Skeletal muscle satellite cell (primary cell): ENCODE results near the gene MOB4. TPM values are rescaled to one million over a fixed set of nuclear protein-coding genes. Genes with fewer than 3 reads are reported as not detected.
"Not testable (repeated sequence)": the region's sequence is repeated elsewhere in the genome, so short reads cannot be mapped to it uniquely, and the experiment has no call there.

Source experiments
- H3K27me3 ChIP-seq: 2 replicates; pipeline ENCODE4 v1.7.0; 2013; ENCODE audit warnings: low read length; ENCODE audit not compliant: control insufficient read depth, insufficient read depth
- H3K36me3 ChIP-seq: 2 replicates; pipeline ENCODE4 v1.7.0; 2013; ENCODE audit warnings: mild to moderate bottlenecking, control low read depth, low read length; ENCODE audit not compliant: insufficient read depth
- H3K4me1 ChIP-seq: 2 replicates; pipeline ENCODE4 v1.7.0; 2013; ENCODE audit warnings: low read length; ENCODE audit not compliant: control insufficient read depth, insufficient read depth
- H3K4me2 ChIP-seq: 2 replicates; pipeline ENCODE4 v1.7.0; 2013; ENCODE audit warnings: mild to moderate bottlenecking, low read length
- H3K4me3 ChIP-seq: 2 replicates; pipeline ENCODE4 v1.7.0; 2013; ENCODE audit warnings: low read length
- H3K9ac ChIP-seq: 2 replicates; pipeline ENCODE4 v1.7.0; 2013; ENCODE audit warnings: mild to moderate bottlenecking, low read depth, low read length, moderate library complexity
- H3K9me3 ChIP-seq: replicated peaks from 2 replicates; pipeline ENCODE4 v1.7.0; 2013; ENCODE audit warnings: mild to moderate bottlenecking, control low read depth, low read length
- total RNA-seq: library from RNA; depleted of rRNA; stranded (reverse); fragments of >200 nt; gene quantifications from 2 replicates; pipeline ENCODE4 v1.2.3, GENCODE V29; 2012; rRNA removed

MOB4 gene
- 28.8 and 33.0 TPM in 2 replicates for total RNA-seq

- H3K4me1 ChIP-seq: peaks cover 14% of the 10 kb centered on the region
- peak within 1 kb of the TSS; percentile 85 for H3K4me2 ChIP-seq
- peak within 1 kb of the TSS; percentile 97 for H3K9ac ChIP-seq
- H3K36me3 ChIP-seq: no peaks in the 10 kb centered on the region
- H3K9me3 ChIP-seq: no peaks in the 10 kb centered on the region
- H3K27me3 ChIP-seq: no peaks in the 10 kb centered on the region
- peak within 1 kb of the TSS; percentile 89 for H3K4me3 ChIP-seq
Measured at GRCh38 chr2:197515739-197516392, at the start of gene MOB4. Gene MOB4 (plus strand): TSS chr2:197516066. CDS start chr2:197516087, 21 bp downstream.

GRCh38 chr2:197472166-197472565, 43.7 kb upstream of the MOB4 start:
- Histone ChIP-seq H3K27me3 (no peaks in the 10 kb centered on the region), H3K4me2 (no peak overlapping the region), H3K9me3 (no peaks in the 10 kb centered on the region), H3K36me3 (peaks cover 69% of the 10 kb centered on the region), H3K9ac (no peak overlapping the region), H3K4me1 (no peaks in the 10 kb centered on the region), H3K4me3 (no peak overlapping the region)

DNA sequence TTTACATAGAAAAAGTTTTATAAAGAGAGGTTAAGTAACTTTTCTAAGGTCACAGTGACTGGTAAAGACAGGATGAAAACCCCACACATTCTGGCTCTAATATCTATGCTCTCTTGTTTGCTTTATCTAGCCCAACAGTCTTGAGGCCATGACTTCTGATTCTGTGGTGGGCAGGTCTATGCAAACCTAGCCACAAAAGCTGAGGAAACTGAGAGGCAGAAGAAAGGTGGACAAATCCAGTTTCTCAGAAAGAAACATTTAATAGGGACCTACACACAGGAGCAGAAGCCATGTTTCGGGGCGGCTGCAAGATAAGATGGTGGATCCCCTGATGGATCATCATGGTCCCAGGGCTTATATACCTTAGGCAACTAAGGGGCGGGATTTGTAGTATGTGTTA, 38.1 kb upstream of the MOB4 start:
- no peaks in the 10 kb centered on the region for H3K4me1 ChIP-seq
- H3K9me3 ChIP-seq: no peaks in the 10 kb centered on the region
- no peak overlapping the region for H3K4me3 ChIP-seq
- no peaks in the 10 kb centered on the region for H3K27me3 ChIP-seq
- H3K36me3 ChIP-seq: peaks cover 51% of the 10 kb centered on the region
- H3K9ac ChIP-seq: no peak overlapping the region
- no peak overlapping the region for H3K4me2 ChIP-seq

DNA sequence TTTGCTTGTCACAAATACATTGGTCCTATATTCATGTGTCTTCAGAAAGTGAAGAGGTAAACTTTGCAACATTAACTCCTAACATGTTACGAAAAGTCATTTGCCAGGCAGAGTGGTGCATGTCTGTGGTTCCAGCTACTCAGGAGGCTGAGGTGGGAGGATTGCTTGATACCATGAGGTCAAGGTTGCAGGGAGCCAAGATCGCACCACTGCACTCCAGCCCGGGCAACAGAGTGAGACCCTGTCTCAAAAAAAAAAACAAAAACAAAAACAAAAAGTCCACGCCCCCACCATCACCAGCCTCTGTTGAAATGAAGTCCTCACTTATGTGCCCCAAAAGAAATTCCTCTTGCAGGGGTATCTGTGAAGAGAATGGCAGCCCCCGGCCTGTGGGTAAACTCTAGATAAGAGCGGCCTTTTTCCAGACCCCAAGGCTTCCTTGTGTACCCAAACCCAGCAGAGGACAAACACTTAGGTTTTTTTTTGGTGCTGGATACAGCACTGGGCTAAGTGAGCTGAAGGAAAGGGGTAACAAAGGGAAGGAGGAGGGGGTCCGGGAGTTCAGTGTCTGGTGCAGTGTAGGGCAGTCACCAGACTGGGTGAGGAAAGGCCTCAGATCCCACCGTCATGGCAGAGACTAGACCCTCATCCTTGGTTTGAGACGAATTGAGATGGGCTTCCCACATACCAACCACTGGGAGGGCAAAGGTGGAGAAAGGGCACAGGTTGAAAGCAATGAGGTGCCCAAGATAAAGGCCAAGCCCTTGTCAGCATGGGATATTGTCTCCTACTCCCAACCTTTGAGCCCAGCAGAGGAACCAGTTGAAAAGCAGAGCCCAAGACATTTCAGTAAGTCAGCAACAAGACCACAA, 35.5 kb upstream of the MOB4 start:
- no peak overlapping the region for H3K4me2 ChIP-seq
- H3K9ac ChIP-seq: no peak overlapping the region
- no peaks in the 10 kb centered on the region for H3K27me3 ChIP-seq
- peaks cover 44% of the 10 kb centered on the region for H3K36me3 ChIP-seq
- no peaks in the 10 kb centered on the region for H3K9me3 ChIP-seq
- H3K4me3 ChIP-seq: no peak overlapping the region
- H3K4me1 ChIP-seq: no peaks in the 10 kb centered on the region

GRCh38 chr2:197484248-197484647, 31.6 kb upstream of the MOB4 start:
- H3K4me2 ChIP-seq, H3K4me3 ChIP-seq, H3K9me3 ChIP-seq, H3K27me3 ChIP-seq, H3K9ac ChIP-seq, H3K4me1 ChIP-seq: not testable (repeated sequence)
- H3K36me3 ChIP-seq: peaks cover 50% of the 10 kb centered on the region

DNA sequence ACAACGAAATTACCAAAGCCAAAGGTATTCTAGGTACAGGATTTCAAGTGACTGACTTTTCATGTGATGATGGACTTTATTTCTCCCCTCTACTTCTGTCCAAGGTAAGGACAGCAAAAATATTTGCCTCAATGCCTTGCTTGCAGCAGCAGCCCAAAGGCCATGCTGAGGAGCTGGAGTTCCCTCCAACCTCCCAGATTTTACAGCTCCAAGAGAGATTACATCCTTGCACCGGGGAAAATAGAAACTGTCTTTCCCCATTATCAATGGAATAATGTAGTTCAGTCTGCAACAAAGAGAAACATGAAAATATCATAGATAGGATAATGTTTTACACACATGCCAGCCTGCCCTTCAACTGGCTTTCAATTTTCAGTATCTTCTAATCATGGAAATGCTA, 29.7 kb upstream of the MOB4 start:
- H3K36me3 ChIP-seq: peaks cover 61% of the 10 kb centered on the region
- H3K9ac ChIP-seq: no peak overlapping the region
- H3K4me1 ChIP-seq: no peaks in the 10 kb centered on the region
- H3K27me3 ChIP-seq: no peaks in the 10 kb centered on the region
- no peak overlapping the region for H3K4me2 ChIP-seq
- H3K9me3 ChIP-seq: no peaks in the 10 kb centered on the region
- H3K4me3 ChIP-seq: no peak overlapping the region

DNA sequence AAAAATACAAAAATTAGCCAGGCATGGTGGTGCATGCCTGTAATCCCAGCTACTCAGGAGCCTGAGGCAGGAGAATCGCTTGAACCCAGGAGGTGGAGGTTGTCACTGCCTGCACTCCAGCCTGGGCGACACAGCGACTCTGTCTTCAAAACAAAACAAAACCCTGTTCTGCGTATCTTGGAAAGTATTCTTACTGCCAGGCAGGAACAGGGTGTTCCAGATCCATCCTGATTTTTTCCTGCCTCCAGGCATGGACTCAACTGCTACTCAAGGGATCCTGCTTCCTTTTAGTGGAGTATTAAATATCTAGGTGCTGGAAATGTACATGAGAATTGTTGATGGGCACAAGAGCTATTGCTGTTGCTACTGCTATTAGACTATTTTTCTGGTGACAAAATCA, 28.5 kb upstream of the MOB4 start:
- no peaks in the 10 kb centered on the region for H3K9me3 ChIP-seq
- H3K4me3 ChIP-seq: no peak overlapping the region
- no peak overlapping the region for H3K4me2 ChIP-seq
- H3K4me1 ChIP-seq: no peaks in the 10 kb centered on the region
- H3K9ac ChIP-seq: no peak overlapping the region
- H3K36me3 ChIP-seq: peaks cover 73% of the 10 kb centered on the region
- no peaks in the 10 kb centered on the region for H3K27me3 ChIP-seq

DNA sequence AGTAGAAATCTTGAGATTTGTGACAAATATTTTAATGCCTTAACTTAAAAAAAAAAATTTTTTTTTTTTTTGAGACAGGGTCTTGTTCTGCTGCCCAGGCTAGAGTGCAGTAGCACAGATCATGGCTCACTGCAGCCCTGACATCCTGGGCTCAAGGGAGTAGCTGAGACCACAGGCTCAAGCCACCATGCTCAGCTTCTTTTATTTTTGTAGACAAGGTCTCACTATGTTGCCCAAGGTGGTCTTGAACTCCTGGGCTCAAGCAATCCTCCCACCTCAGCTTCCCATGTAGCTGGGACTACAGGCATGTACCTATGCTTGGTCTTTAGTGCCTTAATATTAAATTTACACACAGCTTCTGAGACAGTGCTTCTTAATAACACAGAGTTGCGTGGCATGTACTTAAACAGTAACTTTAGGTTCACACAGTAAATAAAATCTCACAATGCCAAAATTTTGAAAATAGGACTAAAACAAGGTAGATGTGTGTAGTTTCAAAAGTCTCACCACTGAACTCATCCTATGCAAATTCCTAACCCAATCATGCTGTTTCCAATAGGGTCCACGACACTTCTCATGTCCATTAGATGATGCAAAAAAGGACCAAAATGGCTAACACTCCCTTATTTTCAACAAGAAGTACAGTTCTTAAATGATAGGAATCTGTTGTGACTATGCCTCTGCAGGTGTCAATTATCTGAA, 20.3 kb upstream of the MOB4 start:
- no peak overlapping the region for H3K4me3 ChIP-seq
- peaks cover 64% of the 10 kb centered on the region for H3K36me3 ChIP-seq
- no peak overlapping the region for H3K9ac ChIP-seq
- H3K4me2 ChIP-seq: peak overlapping the region; percentile 84
- peaks cover 16% of the 10 kb centered on the region for H3K4me1 ChIP-seq
- no peaks in the 10 kb centered on the region for H3K9me3 ChIP-seq
- no peaks in the 10 kb centered on the region for H3K27me3 ChIP-seq

DNA sequence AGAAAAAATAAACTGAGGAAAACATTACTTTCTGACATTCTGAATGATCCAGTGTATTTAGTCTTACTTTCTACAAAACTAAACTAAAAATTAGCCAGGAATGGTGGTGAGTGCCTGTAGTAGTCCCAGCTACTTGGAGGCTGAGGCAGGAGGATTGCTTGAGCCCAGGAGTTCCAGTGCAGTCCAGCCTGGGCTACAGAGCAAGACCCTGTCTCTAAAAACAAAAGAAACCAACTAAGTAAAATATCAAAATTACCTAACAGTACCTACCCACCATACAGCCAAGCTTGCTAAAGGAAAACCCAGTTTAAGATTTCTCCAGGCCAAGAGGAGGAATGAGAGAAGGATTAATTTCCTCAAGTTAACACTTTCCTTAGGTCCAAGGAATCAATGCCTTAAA, 19.2 kb upstream of the MOB4 start:
- Histone ChIP-seq H3K4me1 (peaks cover 17% of the 10 kb centered on the region), H3K4me3 (no peak overlapping the region), H3K36me3 (peaks cover 56% of the 10 kb centered on the region), H3K9ac (no peak overlapping the region), H3K9me3 (no peaks in the 10 kb centered on the region), H3K4me2 (peak overlapping the region; percentile 84), H3K27me3 (no peaks in the 10 kb centered on the region)

DNA sequence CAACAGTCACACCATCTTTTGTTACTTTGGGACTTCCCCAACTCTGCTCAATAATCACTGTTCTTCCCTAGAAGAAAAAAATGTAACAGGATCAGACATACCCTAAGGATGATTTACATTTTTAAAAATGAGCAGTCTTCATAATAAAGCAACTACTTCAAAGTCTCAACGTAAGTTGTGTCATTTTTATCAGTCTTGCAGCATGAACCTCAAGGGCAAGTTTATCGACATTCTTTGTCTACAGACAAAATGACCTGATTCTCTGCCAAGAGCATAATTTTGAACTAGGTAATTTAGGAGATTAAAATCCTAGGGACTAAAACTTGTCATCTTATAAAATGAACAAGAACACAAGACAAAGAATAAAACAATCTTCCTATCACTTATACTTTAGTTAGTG, 18.5 kb upstream of the MOB4 start:
- no peaks in the 10 kb centered on the region for H3K9me3 ChIP-seq
- H3K4me3 ChIP-seq: peak overlapping the region; percentile 82
- no peaks in the 10 kb centered on the region for H3K27me3 ChIP-seq
- peaks cover 23% of the 10 kb centered on the region for H3K4me1 ChIP-seq
- H3K36me3 ChIP-seq: peaks cover 56% of the 10 kb centered on the region
- no peak overlapping the region for H3K9ac ChIP-seq
- peak overlapping the region; percentile 84 for H3K4me2 ChIP-seq

GRCh38 chr2:197498235-197498936, 17.5 kb upstream of the MOB4 start:
- no peaks in the 10 kb centered on the region for H3K27me3 ChIP-seq
- H3K9me3 ChIP-seq: no peaks in the 10 kb centered on the region
- H3K9ac ChIP-seq: peak overlapping the region; percentile 91
- peaks cover 60% of the 10 kb centered on the region for H3K36me3 ChIP-seq
- peak overlapping the region; percentile 84 for H3K4me2 ChIP-seq
- peak overlapping the region; percentile 82 for H3K4me3 ChIP-seq
- H3K4me1 ChIP-seq: peaks cover 25% of the 10 kb centered on the region
